ENCODE results near the gene TRPV4. TPM values are rescaled to one million over a fixed set of nuclear protein-coding genes. Genes with fewer than 3 reads are reported as not detected.

The TRPV4 gene
- total RNA-seq, 1 experiment from 2014 or later, result 0.44 TPM

DNA sequence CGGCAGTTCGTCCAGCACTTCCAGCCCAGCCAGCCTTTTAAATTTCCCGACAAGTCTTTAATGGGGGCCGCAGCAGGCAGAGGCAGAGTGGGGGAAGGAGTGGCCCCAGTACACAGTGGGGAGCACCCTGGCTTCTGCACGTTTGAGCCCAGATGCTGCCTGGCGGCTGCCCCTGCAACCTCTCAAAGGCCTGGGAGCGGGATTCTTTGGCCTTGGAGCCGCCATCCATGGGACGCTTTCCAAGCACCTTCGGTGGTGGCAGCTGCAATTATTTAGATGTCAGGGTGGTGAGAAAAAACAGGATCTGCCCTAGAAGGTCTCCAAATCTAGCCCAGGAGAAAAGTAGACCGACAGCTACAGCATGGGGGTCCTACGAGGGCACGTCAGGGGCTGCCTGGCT lies 73.6 kb downstream of the TRPV4 start:
- Histone ChIP-seq H3K36me3 (ENCODE audit: control insufficient read depth, insufficient read depth, low read length) (no peaks in the 10 kb centered on the region), H3K9me3 (ENCODE audit: control insufficient read depth, insufficient read depth, low read depth, low read length) (no peaks in the 10 kb centered on the region), H3K4me3 (ENCODE audit: low read depth in 2 of 2, low read length in 2 of 2) (no peak overlapping the region), H3K27me3 (ENCODE audit: control insufficient read depth, insufficient read depth, low read length) (no peaks in the 10 kb centered on the region), H3K4me1 (ENCODE audit: control insufficient read depth, insufficient read depth, low read length) (no peaks in the 10 kb centered on the region), H3K27ac (ENCODE audit: low read length) (no peak overlapping the region)
- intact Hi-C loops (cut with micrococcal nuclease; ENCODE audit: unreplicated experiment) (no loop called here), in situ Hi-C loops (cut with HindIII; ENCODE audit: low pct_unique_long_range_greater_than_20kb, low sequenced_read_pairs) (no loop called here)
- no TSS peak for BruUV-seq (replicated peaks)
- ChIA-PET POLR2A (interaction anchor here (0.6 kb wide), 1 partner anchor 15 kb away, joined by 3 read pairs; no protein-coding TSS in a partner anchor), CTCF (no interaction called here)
- DNase-seq (ENCODE audit: low read depth, low spot score), result no peak
- no peak for ATAC-seq
- TF ChIP-seq, protein P1, sequence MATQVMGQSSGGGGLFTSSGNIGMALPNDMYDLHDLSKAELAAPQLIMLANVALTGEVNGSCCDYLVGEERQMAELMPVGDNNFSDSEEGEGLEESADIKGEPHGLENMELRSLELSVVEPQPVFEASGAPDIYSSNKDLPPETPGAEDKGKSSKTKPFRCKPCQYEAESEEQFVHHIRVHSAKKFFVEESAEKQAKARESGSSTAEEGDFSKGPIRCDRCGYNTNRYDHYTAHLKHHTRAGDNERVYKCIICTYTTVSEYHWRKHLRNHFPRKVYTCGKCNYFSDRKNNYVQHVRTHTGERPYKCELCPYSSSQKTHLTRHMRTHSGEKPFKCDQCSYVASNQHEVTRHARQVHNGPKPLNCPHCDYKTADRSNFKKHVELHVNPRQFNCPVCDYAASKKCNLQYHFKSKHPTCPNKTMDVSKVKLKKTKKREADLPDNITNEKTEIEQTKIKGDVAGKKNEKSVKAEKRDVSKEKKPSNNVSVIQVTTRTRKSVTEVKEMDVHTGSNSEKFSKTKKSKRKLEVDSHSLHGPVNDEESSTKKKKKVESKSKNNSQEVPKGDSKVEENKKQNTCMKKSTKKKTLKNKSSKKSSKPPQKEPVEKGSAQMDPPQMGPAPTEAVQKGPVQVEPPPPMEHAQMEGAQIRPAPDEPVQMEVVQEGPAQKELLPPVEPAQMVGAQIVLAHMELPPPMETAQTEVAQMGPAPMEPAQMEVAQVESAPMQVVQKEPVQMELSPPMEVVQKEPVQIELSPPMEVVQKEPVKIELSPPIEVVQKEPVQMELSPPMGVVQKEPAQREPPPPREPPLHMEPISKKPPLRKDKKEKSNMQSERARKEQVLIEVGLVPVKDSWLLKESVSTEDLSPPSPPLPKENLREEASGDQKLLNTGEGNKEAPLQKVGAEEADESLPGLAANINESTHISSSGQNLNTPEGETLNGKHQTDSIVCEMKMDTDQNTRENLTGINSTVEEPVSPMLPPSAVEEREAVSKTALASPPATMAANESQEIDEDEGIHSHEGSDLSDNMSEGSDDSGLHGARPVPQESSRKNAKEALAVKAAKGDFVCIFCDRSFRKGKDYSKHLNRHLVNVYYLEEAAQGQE (IDR thresholded peaks at IDR 0.05; ENCODE audit: insufficient read depth in 1 of 2, low read depth in 2 of 2, low read length in 1 of 2), result no peak
- TF ChIP-seq, protein P2, sequence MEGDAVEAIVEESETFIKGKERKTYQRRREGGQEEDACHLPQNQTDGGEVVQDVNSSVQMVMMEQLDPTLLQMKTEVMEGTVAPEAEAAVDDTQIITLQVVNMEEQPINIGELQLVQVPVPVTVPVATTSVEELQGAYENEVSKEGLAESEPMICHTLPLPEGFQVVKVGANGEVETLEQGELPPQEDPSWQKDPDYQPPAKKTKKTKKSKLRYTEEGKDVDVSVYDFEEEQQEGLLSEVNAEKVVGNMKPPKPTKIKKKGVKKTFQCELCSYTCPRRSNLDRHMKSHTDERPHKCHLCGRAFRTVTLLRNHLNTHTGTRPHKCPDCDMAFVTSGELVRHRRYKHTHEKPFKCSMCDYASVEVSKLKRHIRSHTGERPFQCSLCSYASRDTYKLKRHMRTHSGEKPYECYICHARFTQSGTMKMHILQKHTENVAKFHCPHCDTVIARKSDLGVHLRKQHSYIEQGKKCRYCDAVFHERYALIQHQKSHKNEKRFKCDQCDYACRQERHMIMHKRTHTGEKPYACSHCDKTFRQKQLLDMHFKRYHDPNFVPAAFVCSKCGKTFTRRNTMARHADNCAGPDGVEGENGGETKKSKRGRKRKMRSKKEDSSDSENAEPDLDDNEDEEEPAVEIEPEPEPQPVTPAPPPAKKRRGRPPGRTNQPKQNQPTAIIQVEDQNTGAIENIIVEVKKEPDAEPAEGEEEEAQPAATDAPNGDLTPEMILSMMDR (IDR thresholded peaks at IDR 0.05), result no peak
- no peak for TF ChIP-seq TCF7L2 (IDR thresholded peaks at IDR 0.05; ENCODE audit: low read depth, low read length)
- no peak for TF ChIP-seq SIN3A (IDR thresholded peaks at IDR 0.05; ENCODE audit: borderline replicate concordance, insufficient read depth, low read depth, low read length)
- TF ChIP-seq POLR2AphosphoS5 (IDR thresholded peaks at IDR 0.05; ENCODE audit: low read depth, low read length), result no peak

DNA sequence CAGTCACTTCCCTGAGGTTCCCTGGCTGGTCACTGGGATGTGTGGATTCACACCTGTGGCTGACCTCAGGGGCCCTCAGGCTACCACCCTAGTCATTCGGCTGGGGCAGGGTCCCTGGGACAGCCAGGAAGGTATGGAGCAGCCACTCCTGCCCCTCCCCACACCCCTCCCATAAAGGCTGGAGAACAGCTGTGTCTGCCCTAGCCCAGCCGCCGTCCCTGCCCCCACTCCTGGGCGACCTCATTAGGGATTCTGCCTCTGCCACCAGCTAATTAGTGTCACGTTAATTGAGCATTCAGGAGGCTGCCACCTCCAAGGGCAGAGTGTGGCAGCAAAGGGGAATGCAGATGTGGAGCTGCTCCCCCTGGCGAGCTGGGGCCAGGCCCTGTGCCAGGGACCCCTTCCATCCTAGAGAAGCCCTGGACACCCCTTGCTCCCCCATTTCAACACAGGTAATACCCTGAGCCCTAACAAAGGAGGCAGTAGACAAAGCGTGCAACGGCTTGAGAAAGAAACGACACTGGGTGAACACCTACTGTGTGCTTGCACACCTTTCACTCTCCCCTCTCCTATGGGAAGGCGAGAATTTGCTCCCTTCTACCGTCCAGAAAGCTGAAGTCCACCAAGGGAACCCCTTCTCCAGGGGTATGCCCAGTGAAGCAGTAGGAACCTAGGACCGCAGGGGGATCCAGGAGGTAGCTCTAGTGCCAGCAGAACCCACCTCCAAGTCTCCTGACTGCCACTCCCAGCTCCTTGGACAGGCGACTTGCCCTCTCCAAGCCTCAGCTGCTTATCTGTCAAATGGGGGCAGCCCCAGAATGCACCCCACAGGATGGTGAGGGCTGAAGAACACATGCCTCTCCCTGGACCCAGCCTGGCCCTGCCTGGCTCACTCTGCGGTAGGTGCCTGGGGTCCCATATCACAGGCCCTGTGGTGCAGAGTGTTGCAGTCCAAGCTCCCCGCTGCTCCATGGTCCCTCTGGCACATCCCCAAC lies 74.5 kb downstream of the TRPV4 start:
- Histone ChIP-seq H3K4me1 (ENCODE audit: control insufficient read depth, insufficient read depth, low read length) (no peaks in the 10 kb centered on the region), H3K36me3 (ENCODE audit: control insufficient read depth, insufficient read depth, low read length) (no peaks in the 10 kb centered on the region), H3K4me3 (ENCODE audit: low read depth in 2 of 2, low read length in 2 of 2) (no peak overlapping the region), H3K27ac (ENCODE audit: low read length) (no peak overlapping the region), H3K27me3 (ENCODE audit: control insufficient read depth, insufficient read depth, low read length) (no peaks in the 10 kb centered on the region), H3K9me3 (ENCODE audit: control insufficient read depth, insufficient read depth, low read depth, low read length) (no peaks in the 10 kb centered on the region)
- no TSS peak for BruUV-seq (replicated peaks)
- ChIA-PET CTCF (no interaction called here), POLR2A (interaction anchor here (0.6 kb wide), 1 partner anchor 14 kb away, joined by 3 read pairs; no protein-coding TSS in a partner anchor)
- intact Hi-C loops (cut with micrococcal nuclease; ENCODE audit: unreplicated experiment) (no loop called here), in situ Hi-C loops (cut with HindIII; ENCODE audit: low pct_unique_long_range_greater_than_20kb, low sequenced_read_pairs) (no loop called here)
- ATAC-seq (no peak), DNase-seq (ENCODE audit: low read depth, low spot score) (no peak)
- TF ChIP-seq POLR2AphosphoS5 (IDR thresholded peaks at IDR 0.05; ENCODE audit: low read depth, low read length), result no peak

All from Panc1 (cell line).